ENCODE data around the gene TRIM46. TPM values are rescaled to one million over a fixed set of nuclear protein-coding genes. Genes with fewer than 3 reads are reported as not detected.

TRIM46 gene
- total RNA-seq, 1 experiment from 2014 or later = 18.4 TPM

DNA sequence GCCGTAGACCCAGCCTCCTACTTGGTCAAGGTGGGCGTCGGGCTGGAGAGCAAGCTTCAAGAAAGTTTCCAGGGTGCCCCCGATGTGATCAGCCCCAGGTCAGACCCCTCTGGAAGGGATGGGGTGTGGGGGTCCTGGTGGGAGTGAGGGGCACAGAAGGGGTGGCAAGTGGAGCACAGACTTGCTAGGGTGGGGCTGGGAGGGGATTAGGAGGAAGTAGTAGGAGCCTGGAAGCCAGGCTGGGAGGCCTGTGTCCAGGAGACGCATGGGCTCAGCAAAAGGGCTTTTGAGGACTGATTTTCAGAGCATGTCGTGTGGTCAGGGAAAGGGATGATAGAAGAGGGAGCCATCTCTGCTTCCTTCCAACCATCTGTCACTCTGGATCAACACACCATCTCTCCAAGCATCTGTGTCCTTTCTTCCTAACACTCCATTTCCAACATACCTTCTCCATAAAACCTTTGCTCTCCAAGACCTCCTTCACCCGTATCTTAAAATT, 8.5 kb downstream of the TRIM46 start:
- Mint-ChIP-seq H3K9me3 (no peaks in the 10 kb centered on the region), H3K4me1 (peaks cover 14 to 19% of the 10 kb centered on the region in 2 experiments), H3K36me3 (ENCODE audit: insufficient read depth in 1 of 3, low read depth in 3 of 3) (peaks cover 35 to 63% (median 52%) of the 10 kb centered on the region in 3 experiments), H3K27ac (no peak overlapping the region), H3K27me3 (ENCODE audit: low read depth) (no peaks in the 10 kb centered on the region; the same call in 1 of the 2 replicates), H3K4me3 (no peak overlapping the region)
- H3K79me1 ChIP-seq (ENCODE audit: insufficient read depth, low read depth, low read length, poor library complexity, severe bottlenecking) = no peaks in the 10 kb centered on the region
- H2AK5ac ChIP-seq (ENCODE audit: insufficient read length, low read length) = no peak overlapping the region
- H4K91ac ChIP-seq (ENCODE audit: insufficient read length, low read depth, low read length) = no peak overlapping the region
- H3K56ac ChIP-seq (ENCODE audit: insufficient read length, low read depth, low read length) = no peak overlapping the region
- no peak overlapping the region for H3K4me2 ChIP-seq (ENCODE audit: insufficient read depth, insufficient read length, low read length)
- H3T11ph ChIP-seq (ENCODE audit: low read length) = no peak overlapping the region
- H4K5ac ChIP-seq (ENCODE audit: insufficient read length, low read depth, low read length) = no peak overlapping the region
- no peak overlapping the region for H2BK20ac ChIP-seq (ENCODE audit: low read depth, low read length, poor library complexity, severe bottlenecking)
- no peak overlapping the region for H3K4ac ChIP-seq (ENCODE audit: low read depth, low read length)
- WGBS (ENCODE audit: extremely low coverage, insufficient read length, low lambda C conversion rate) = 100% methylated on average over 1 of the region's 7 CpGs
- H2BK5ac ChIP-seq (ENCODE audit: insufficient read length, low read length) = no peak overlapping the region
- no peaks in the 10 kb centered on the region for H3K9me3 ChIP-seq (ENCODE audit: control insufficient read depth, low read depth, low read length)
- no peak overlapping the region for H3K14ac ChIP-seq (ENCODE audit: insufficient read depth, low read length)
- H2BK120ac ChIP-seq (ENCODE audit: low read depth, low read length, poor library complexity, severe bottlenecking) = no peak overlapping the region
- no peak overlapping the region for H3K23ac ChIP-seq (ENCODE audit: insufficient read length, low read depth, low read length)
- no peak overlapping the region for H2AFZ ChIP-seq (ENCODE audit: low read length)
- no peak overlapping the region for H4K8ac ChIP-seq (replicated peaks; ENCODE audit: insufficient read length, low read depth, low read length)
- H3K27ac ChIP-seq (ENCODE audit: insufficient read length, low read depth, low read length) = no peak overlapping the region
- H4K20me1 ChIP-seq (ENCODE audit: control insufficient read depth, insufficient read depth, insufficient read length) = no peaks in the 10 kb centered on the region
- H3K18ac ChIP-seq (ENCODE audit: insufficient read length, low read depth, low read length) = no peak overlapping the region
- no peaks in the 10 kb centered on the region for H3K79me2 ChIP-seq (ENCODE audit: insufficient read depth, low read length)
- no peak overlapping the region for H3K9ac ChIP-seq (ENCODE audit: extremely low read depth, insufficient read length, low read length)
- H2BK15ac ChIP-seq (ENCODE audit: low read depth, low read length) = no peak overlapping the region
- no peaks in the 10 kb centered on the region for H3K27me3 ChIP-seq (ENCODE audit: insufficient read depth, low read length)
- H3K4me1 ChIP-seq (ENCODE audit: insufficient read depth, low read length) = peaks cover 3% of the 10 kb centered on the region
- no peak overlapping the region for H2BK12ac ChIP-seq (ENCODE audit: insufficient read length, low read depth, low read length)
- DNase-seq = no peak
- TF ChIP-seq, protein P1, sequence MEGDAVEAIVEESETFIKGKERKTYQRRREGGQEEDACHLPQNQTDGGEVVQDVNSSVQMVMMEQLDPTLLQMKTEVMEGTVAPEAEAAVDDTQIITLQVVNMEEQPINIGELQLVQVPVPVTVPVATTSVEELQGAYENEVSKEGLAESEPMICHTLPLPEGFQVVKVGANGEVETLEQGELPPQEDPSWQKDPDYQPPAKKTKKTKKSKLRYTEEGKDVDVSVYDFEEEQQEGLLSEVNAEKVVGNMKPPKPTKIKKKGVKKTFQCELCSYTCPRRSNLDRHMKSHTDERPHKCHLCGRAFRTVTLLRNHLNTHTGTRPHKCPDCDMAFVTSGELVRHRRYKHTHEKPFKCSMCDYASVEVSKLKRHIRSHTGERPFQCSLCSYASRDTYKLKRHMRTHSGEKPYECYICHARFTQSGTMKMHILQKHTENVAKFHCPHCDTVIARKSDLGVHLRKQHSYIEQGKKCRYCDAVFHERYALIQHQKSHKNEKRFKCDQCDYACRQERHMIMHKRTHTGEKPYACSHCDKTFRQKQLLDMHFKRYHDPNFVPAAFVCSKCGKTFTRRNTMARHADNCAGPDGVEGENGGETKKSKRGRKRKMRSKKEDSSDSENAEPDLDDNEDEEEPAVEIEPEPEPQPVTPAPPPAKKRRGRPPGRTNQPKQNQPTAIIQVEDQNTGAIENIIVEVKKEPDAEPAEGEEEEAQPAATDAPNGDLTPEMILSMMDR (conservative IDR thresholded peaks at IDR 0.05) = no peak
- no peaks in the 10 kb centered on the region for H3K23me2 ChIP-seq (ENCODE audit: insufficient read length, low read depth, low read length, poor library complexity, severe bottlenecking)

All from H9 (cell line).